GM18502 (cell line): ENCODE data around the gene OR6N2.

Source experiments
- ATAC-seq: cut with Tn5 transposase; IDR thresholded peaks from one replicate; pipeline ENCODE4 v1.9.1; 2021; ENCODE audit warnings: mild to moderate bottlenecking; ENCODE audit not compliant: unreplicated experiment, poor library complexity

Gene OR6N2

GRCh38 chr1:158781104-158781503 is at the start of gene OR6N2:
Gene OR6N2, minus strand, starts transcription at chr1:158781204. Its CDS starts 3,569 bp downstream, at chr1:158777635.
- no peak for ATAC-seq

GRCh38 chr1:158830074-158830677 is 49.2 kb upstream of the OR6N2 start:
- peak; percentile 67 for ATAC-seq

GRCh38 chr1:158821723-158822122 is 40.7 kb upstream of the OR6N2 start:
- ATAC-seq: no peak

- ATAC-seq: peak; percentile 98
Measured at GRCh38 chr1:158819461-158820443, 38.7 kb upstream of the OR6N2 start.

GRCh38 chr1:158818975-158819431 is 38.0 kb upstream of the OR6N2 start:
- ATAC-seq: peak; percentile 12

- no peak for ATAC-seq
Measured at GRCh38 chr1:158818560-158818959, 37.6 kb upstream of the OR6N2 start.

- no peak for ATAC-seq
Measured at GRCh38 chr1:158814970-158815369, 34.0 kb upstream of the OR6N2 start.

GRCh38 chr1:158813164-158813563 is 32.2 kb upstream of the OR6N2 start:
- no peak for ATAC-seq

GRCh38 chr1:158812336-158812735 is 31.3 kb upstream of the OR6N2 start:
- no peak for ATAC-seq

GRCh38 chr1:158810311-158810710 is 29.3 kb upstream of the OR6N2 start:
- ATAC-seq: no peak

GRCh38 chr1:158809862-158810261 is 28.9 kb upstream of the OR6N2 start:
- ATAC-seq: no peak

GRCh38 chr1:158809256-158809655 is 28.3 kb upstream of the OR6N2 start:
- no peak for ATAC-seq

GRCh38 chr1:158806916-158807536 is 26.0 kb upstream of the OR6N2 start:
- ATAC-seq: no peak

- no peak for ATAC-seq
Measured at GRCh38 chr1:158803678-158804077, 22.7 kb upstream of the OR6N2 start.

- ATAC-seq: no peak
Measured at GRCh38 chr1:158801396-158801795, 20.4 kb upstream of the OR6N2 start.

GRCh38 chr1:158800526-158800925 is 19.5 kb upstream of the OR6N2 start:
- no peak for ATAC-seq

- no peak for ATAC-seq
Measured at GRCh38 chr1:158799689-158800088, 18.7 kb upstream of the OR6N2 start.

- no peak for ATAC-seq
Measured at GRCh38 chr1:158798531-158798930, 17.5 kb upstream of the OR6N2 start.

GRCh38 chr1:158794247-158794646 is 13.2 kb upstream of the OR6N2 start:
- no peak for ATAC-seq

GRCh38 chr1:158793604-158794003 is 12.6 kb upstream of the OR6N2 start:
- ATAC-seq: peak; percentile 65
